HG03280 (cell line): ENCODE measurements around the gene COX10.
"Not testable (repeated sequence)": the region's sequence is repeated elsewhere in the genome, so short reads cannot be mapped to it uniquely, and the experiment has no call there.

Source experiments
- ATAC-seq: cut with Tn5 transposase; IDR thresholded peaks from one replicate; pipeline ENCODE4 v1.9.1; 2021; ENCODE audit warnings: mild to moderate bottlenecking, moderate library complexity; ENCODE audit not compliant: unreplicated experiment

Gene COX10

GRCh38 chr17:14239271-14239670 lies 170.0 kb downstream of the COX10 start:
- not testable (repeated sequence) for ATAC-seq

- ATAC-seq, result no peak
These were observed 175.7 kb downstream of the COX10 start for GRCh38 chr17:14245002-14245401.

GRCh38 chr17:14245629-14246028 lies 176.3 kb downstream of the COX10 start:
- no peak for ATAC-seq
